DND-41 (cell line): ENCODE measurements around the gene MDH1.

ENCODE experiments used
- CTCF ChIP-seq: IDR thresholded peaks from 2 replicates; pipeline ENCODE4 v1.5.1; 2012; ENCODE audit warnings: borderline replicate concordance, low read length, moderate library complexity, mild to moderate bottlenecking; ENCODE audit not compliant: poor library complexity, severe bottlenecking; ENCODE audit errors: extremely low read depth
- EZH2 ChIP-seq: IDR thresholded peaks from 3 replicates; pipeline ENCODE4 v1.6.1; 2012; ENCODE audit warnings: borderline replicate concordance, low read depth, mild to moderate bottlenecking, moderate library complexity, low read length, inconsistent platforms; ENCODE audit not compliant: severe bottlenecking

GRCh38 chr2:63639344-63639743, 50.6 kb downstream of the MDH1 start:
- TF ChIP-seq CTCF (no peak), EZH2 (no peak)
